ENCODE measurements around the gene LTBP2. TPM values are rescaled to one million over a fixed set of nuclear protein-coding genes. Genes with fewer than 3 reads are reported as not detected.

The LTBP2 gene
- total RNA-seq, 3 donors from 2014 or later (not counting 1 experiment from before 2014, with no cell fraction given) = 2.1 to 3.7 (median 3.0) TPM

DNA sequence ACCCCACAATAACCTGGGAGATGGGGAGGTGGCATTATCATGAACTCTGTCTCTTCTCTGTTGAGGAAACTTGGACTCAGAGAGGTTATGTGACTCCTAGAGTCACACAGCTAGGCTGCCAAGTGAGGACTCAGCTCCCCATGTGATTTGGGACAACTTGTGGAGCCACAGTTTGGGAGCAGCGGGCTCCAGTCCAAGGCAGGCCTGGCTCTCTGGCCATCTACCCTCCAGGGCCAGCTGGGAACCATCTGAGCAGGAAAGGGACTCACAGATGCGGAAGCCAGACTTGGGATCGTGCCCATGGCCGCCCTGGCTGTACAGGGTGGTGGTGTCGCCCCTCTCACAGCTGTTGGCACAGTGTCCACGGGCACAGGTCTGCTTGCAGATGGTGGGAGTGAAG, 59.4 kb downstream of the LTBP2 start:
- H3K36me3 ChIP-seq (ENCODE audit: control insufficient read depth, insufficient read depth, low read length) = no peaks in the 10 kb centered on the region
- no peaks in the 10 kb centered on the region for H3K4me1 ChIP-seq (ENCODE audit: control insufficient read depth, insufficient read depth, low read length)
- ATAC-seq = no peak
- H3K4me1 Mint-ChIP-seq = no peaks in the 10 kb centered on the region
- intact Hi-C loops (cut with micrococcal nuclease) = no loop called here
- TF ChIP-seq, protein P1, sequence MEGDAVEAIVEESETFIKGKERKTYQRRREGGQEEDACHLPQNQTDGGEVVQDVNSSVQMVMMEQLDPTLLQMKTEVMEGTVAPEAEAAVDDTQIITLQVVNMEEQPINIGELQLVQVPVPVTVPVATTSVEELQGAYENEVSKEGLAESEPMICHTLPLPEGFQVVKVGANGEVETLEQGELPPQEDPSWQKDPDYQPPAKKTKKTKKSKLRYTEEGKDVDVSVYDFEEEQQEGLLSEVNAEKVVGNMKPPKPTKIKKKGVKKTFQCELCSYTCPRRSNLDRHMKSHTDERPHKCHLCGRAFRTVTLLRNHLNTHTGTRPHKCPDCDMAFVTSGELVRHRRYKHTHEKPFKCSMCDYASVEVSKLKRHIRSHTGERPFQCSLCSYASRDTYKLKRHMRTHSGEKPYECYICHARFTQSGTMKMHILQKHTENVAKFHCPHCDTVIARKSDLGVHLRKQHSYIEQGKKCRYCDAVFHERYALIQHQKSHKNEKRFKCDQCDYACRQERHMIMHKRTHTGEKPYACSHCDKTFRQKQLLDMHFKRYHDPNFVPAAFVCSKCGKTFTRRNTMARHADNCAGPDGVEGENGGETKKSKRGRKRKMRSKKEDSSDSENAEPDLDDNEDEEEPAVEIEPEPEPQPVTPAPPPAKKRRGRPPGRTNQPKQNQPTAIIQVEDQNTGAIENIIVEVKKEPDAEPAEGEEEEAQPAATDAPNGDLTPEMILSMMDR (IDR thresholded peaks at IDR 0.05) = no peak
- no peak for DNase-seq
- H3K27me3 Mint-ChIP-seq (ENCODE audit: low read depth in 2 of 2) = peaks cover 23 to 29% of the 10 kb centered on the region in 2 donors
- H3K9me3 Mint-ChIP-seq = no peaks in the 10 kb centered on the region
- H3K9me3 ChIP-seq (ENCODE audit: control insufficient read depth, insufficient read depth, low read length) = no peaks in the 10 kb centered on the region
- no peak overlapping the region for H3K4me3 Mint-ChIP-seq
- H3K27me3 ChIP-seq (ENCODE audit: control insufficient read depth, insufficient read depth, low read length) = no peaks in the 10 kb centered on the region
- no peak overlapping the region for H3K27ac ChIP-seq (ENCODE audit: low read length)
- H3K36me3 Mint-ChIP-seq = no peaks in the 10 kb centered on the region
- no peak overlapping the region for H3K27ac Mint-ChIP-seq
- 89% methylated on average over 6 of the region's 6 CpGs for WGBS (ENCODE audit: insufficient coverage)
- H3K4me3 ChIP-seq (ENCODE audit: low read length) = no peak overlapping the region

DNA sequence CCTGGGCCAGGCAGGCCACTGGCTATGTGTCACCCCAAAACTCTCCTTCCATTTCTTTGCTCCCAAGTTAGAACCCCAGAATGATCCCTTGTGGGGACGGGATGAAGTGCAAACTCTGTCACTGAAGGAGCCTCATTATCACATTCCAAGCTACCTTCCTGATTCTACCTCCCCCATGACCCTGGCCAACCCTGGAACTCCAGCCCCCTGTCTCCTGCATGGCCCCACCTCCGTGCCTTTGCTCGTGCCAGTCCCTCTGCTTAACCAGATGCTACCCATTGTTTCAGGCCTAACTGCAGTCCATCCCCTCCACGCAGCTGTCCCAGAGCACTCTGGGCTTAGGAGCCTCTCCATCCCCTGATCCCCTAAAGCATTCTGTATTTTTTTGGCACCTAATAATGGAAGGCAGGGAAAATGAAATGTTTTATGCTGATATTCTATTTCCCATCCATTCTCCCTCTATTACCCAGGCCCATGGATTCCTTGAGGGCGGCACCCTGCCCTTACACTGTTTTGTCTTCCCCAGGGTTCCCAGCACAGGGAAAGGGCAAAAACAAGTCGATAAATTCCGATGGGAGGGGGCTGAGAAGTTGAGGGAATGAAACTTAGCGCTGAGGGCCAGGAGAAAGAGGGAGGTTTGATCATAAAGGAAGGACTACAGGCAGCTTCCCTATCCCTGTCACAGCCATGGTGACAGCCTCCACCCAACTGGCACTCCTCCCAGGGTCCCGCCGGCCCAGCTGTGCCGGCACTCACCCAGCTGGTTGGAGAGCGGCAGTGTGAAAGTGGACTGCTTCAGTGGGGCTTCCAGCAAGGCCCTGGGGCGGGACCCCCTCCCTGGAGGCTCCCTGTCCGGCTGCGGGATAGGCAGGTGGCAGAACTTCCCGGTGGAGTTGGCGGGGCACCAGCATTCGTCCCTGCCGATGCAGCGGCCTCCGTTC, 60.3 kb downstream of the LTBP2 start:
- DNase-seq (no peak), ATAC-seq (no peak)
- Histone ChIP-seq H3K4me1 (ENCODE audit: control insufficient read depth, insufficient read depth, low read length) (no peaks in the 10 kb centered on the region), H3K27ac (ENCODE audit: low read length) (no peak overlapping the region), H3K4me3 (ENCODE audit: low read length) (no peak overlapping the region), H3K36me3 (ENCODE audit: control insufficient read depth, insufficient read depth, low read length) (no peaks in the 10 kb centered on the region), H3K9me3 (ENCODE audit: control insufficient read depth, insufficient read depth, low read length) (no peaks in the 10 kb centered on the region), H3K27me3 (ENCODE audit: control insufficient read depth, insufficient read depth, low read length) (no peaks in the 10 kb centered on the region)
- Mint-ChIP-seq H3K36me3 (no peaks in the 10 kb centered on the region), H3K27me3 (ENCODE audit: low read depth in 2 of 2) (peaks cover 23 to 29% of the 10 kb centered on the region in 2 donors), H3K9me3 (no peaks in the 10 kb centered on the region), H3K4me3 (no peak overlapping the region), H3K27ac (no peak overlapping the region), H3K4me1 (no peaks in the 10 kb centered on the region)
- intact Hi-C loops (cut with micrococcal nuclease) = no loop called here
- WGBS (ENCODE audit: insufficient coverage) = 88% methylated on average over 20 of the region's 21 CpGs
- TF ChIP-seq, protein P1 (IDR thresholded peaks at IDR 0.05) = no peak

DNA sequence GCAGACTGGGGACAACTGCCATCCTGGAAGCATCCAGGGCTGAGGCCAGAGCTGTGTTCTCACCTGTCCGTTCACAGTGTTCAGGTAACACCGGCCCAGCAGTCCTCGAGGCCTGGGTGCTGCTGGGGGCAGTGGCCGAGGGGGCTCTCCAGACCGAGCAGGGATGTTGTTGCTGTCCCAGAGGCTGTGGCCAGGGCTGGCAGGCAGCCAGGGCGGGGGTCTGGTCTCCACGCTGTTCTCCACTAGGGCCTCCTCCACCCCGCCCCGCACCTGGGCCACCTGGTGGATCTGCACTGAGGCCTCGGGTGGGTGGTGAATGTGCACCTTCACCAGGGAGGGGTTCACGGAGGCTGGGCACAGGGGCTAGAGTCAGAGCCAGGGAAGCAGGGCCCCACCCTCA, 61.0 kb downstream of the LTBP2 start:
- Mint-ChIP-seq H3K9me3 (no peaks in the 10 kb centered on the region), H3K4me3 (no peak overlapping the region), H3K27me3 (ENCODE audit: low read depth in 2 of 2) (peaks cover 26 to 29% of the 10 kb centered on the region in 2 donors), H3K27ac (no peak overlapping the region), H3K36me3 (no peaks in the 10 kb centered on the region), H3K4me1 (no peaks in the 10 kb centered on the region)
- Histone ChIP-seq H3K36me3 (ENCODE audit: control insufficient read depth, insufficient read depth, low read length) (no peaks in the 10 kb centered on the region), H3K27ac (ENCODE audit: low read length) (no peak overlapping the region), H3K4me1 (ENCODE audit: control insufficient read depth, insufficient read depth, low read length) (no peaks in the 10 kb centered on the region), H3K4me3 (ENCODE audit: low read length) (no peak overlapping the region), H3K27me3 (ENCODE audit: control insufficient read depth, insufficient read depth, low read length) (no peaks in the 10 kb centered on the region), H3K9me3 (ENCODE audit: control insufficient read depth, insufficient read depth, low read length) (no peaks in the 10 kb centered on the region)
- WGBS (ENCODE audit: insufficient coverage) = 85% methylated on average over 11 of the region's 11 CpGs
- DNase-seq (no peak), ATAC-seq (no peak)
- intact Hi-C loops (cut with micrococcal nuclease) = no loop called here
- TF ChIP-seq, protein P1 (IDR thresholded peaks at IDR 0.05) = no peak
